ENCODE measurements around the gene PCDHB14.
"Not testable (repeated sequence)": the region's sequence is repeated elsewhere in the genome, so short reads cannot be mapped to it uniquely, and the experiment has no call there.

Gene PCDHB14

GRCh38 chr5:141223112-141223783, at the start of gene PCDHB14:
Gene PCDHB14 (plus strand): TSS chr5:141223343. CDS start chr5:141223506, 163 bp downstream.
- no peak for DNase-seq

GRCh38 chr5:141174291-141175104, 48.6 kb upstream of the PCDHB14 start:
- not testable (repeated sequence) for DNase-seq

- no peak for DNase-seq
These were observed 47.2 kb upstream of the PCDHB14 start for GRCh38 chr5:141175933-141176332.

- peak; percentile 39 for DNase-seq
These were observed 45.5 kb upstream of the PCDHB14 start, which contains the start of gene PCDHB8 for GRCh38 chr5:141177577-141178191. Gene PCDHB8 (plus strand): TSS chr5:141177790. CDS start chr5:141178035, 245 bp downstream.

GRCh38 chr5:141179371-141179770, 43.8 kb upstream of the PCDHB14 start:
- not testable (repeated sequence) for DNase-seq

- not testable (repeated sequence) for DNase-seq
These were observed 43.3 kb upstream of the PCDHB14 start for GRCh38 chr5:141179876-141180275.

GRCh38 chr5:141180313-141180712, 42.8 kb upstream of the PCDHB14 start:
- DNase-seq: no peak

- DNase-seq: no peak
These were observed 40.9 kb upstream of the PCDHB14 start, which contains the start of gene PCDHB16 for GRCh38 chr5:141182248-141182647. Gene PCDHB16 (plus strand): TSS chr5:141182387. CDS start chr5:141182560, 173 bp downstream.

GRCh38 chr5:141184117-141184855, 38.9 kb upstream of the PCDHB14 start:
- not testable (repeated sequence) for DNase-seq

GRCh38 chr5:141186897-141187512, 36.1 kb upstream of the PCDHB14 start, which contains the start of gene PCDHB9:
Gene PCDHB9 (plus strand): TSS chr5:141187161. CDS start chr5:141187319, 158 bp downstream.
- no peak for DNase-seq

- not testable (repeated sequence) for DNase-seq
These were observed 34.5 kb upstream of the PCDHB14 start for GRCh38 chr5:141188682-141189081.

GRCh38 chr5:141189131-141189530, 34.0 kb upstream of the PCDHB14 start:
- not testable (repeated sequence) for DNase-seq

- DNase-seq: no peak
These were observed 30.9 kb upstream of the PCDHB14 start, which contains the start of gene PCDHB10 for GRCh38 chr5:141192110-141192725. Gene PCDHB10 (plus strand): TSS chr5:141192353. CDS start chr5:141192553, 200 bp downstream.

GRCh38 chr5:141194332-141194731, 28.8 kb upstream of the PCDHB14 start:
- not testable (repeated sequence) for DNase-seq

- no peak for DNase-seq
These were observed 26.8 kb upstream of the PCDHB14 start for GRCh38 chr5:141196363-141196762.

GRCh38 chr5:141199359-141200235, 23.5 kb upstream of the PCDHB14 start, which contains the start of gene PCDHB11:
Gene PCDHB11 (plus strand): TSS chr5:141199627. CDS start chr5:141199775, 148 bp downstream.
- DNase-seq: no peak

GRCh38 chr5:141201126-141201525, 22.0 kb upstream of the PCDHB14 start:
- not testable (repeated sequence) for DNase-seq

GRCh38 chr5:141201646-141202045, 21.5 kb upstream of the PCDHB14 start:
- DNase-seq: not testable (repeated sequence)

- DNase-seq: no peak
These were observed 14.7 kb upstream of the PCDHB14 start, which contains the start of gene PCDHB12 for GRCh38 chr5:141208478-141208877. Gene PCDHB12 (plus strand): TSS chr5:141208719. CDS start chr5:141208908, 189 bp downstream.

- not testable (repeated sequence) for DNase-seq
These were observed 12.9 kb upstream of the PCDHB14 start for GRCh38 chr5:141210281-141210680.

All from DMS79 treated with DMSO at 0.1 percent for 48 hours (cell line).